Cardiac muscle cell (in vitro differentiated cells and primary cell): ENCODE measurements around the gene LKAAEAR1. TPM values are rescaled to one million over a fixed set of nuclear protein-coding genes. Genes with fewer than 3 reads are reported as not detected.
A peak's percentile ranks its signal among the peaks of the same experiment; 100 is the strongest.

Source experiments
- DNase-seq, 2 donors: peaks; one replicate each; pipeline versions ENCODE4 v3.0.0 to v3.0.0-alpha.2; 2010 to 2017; ENCODE audit warnings: low read depth in 1 of 2, low spot score in 1 of 2
- H3K27ac ChIP-seq: fragments of 200-600 bp; sonication (generic); 2 replicates; pipeline ENCODE4 v1.5.1; 2016
- H3K27me3 ChIP-seq: fragments of 200-600 bp; sonication (generic); 2 replicates; pipeline ENCODE4 v1.6.0; 2016; ENCODE audit warnings: control low read depth
- H3K36me3 ChIP-seq: fragments of 200-600 bp; sonication (generic); 2 replicates; pipeline ENCODE4 v1.5.1; 2016; ENCODE audit warnings: control low read depth
- H3K4me1 ChIP-seq: fragments of 200-600 bp; sonication (generic); 2 replicates; pipeline ENCODE4 v1.8.1; 2017; ENCODE audit warnings: low read depth, mild to moderate bottlenecking, mixed run types
- H3K4me3 ChIP-seq: fragments of 200-600 bp; sonication (generic); 2 replicates; pipeline ENCODE4 v1.5.1; 2016; ENCODE audit warnings: mild to moderate bottlenecking
- H3K9me3 ChIP-seq: fragments of 200-600 bp; sonication (generic); 2 replicates; pipeline ENCODE4 v1.5.1; 2017; ENCODE audit warnings: low read depth, mild to moderate bottlenecking, control low read depth
- polyA plus RNA-seq: library from polyadenylated mRNA; unstranded; fragments of >200 nt; fragmentation: Nextera tagmentation; extraction: Ambion mirVana; gene quantifications from 2 replicates; pipeline ENCODE4 v1.2.1, GENCODE V29; 2016
- total RNA-seq: library from RNA; depleted of rRNA; stranded (reverse); fragments of >200 nt; gene quantifications from 2 replicates; pipeline ENCODE4 v1.2.3, GENCODE V29; 2016
- TF ChIP-seq, protein P1 (sequence below): IDR thresholded peaks from 2 replicates; pipeline ENCODE4 v1.5.1; 2012; ENCODE audit warnings: low read depth, mild to moderate bottlenecking, low read length

LKAAEAR1 gene
- total and polyA plus RNA-seq, 2 experiments from 2014 or later: 0.21 to 2.2 TPM

GRCh38 chr20:64086801-64087200 lies 2.6 kb upstream of the LKAAEAR1 start:
- H3K36me3 ChIP-seq: no peaks in the 10 kb centered on the region
- H3K27ac ChIP-seq: no peak overlapping the region
- peaks cover 55% of the 10 kb centered on the region for H3K27me3 ChIP-seq
- peaks cover 7% of the 10 kb centered on the region for H3K4me1 ChIP-seq
- H3K4me3 ChIP-seq: no peak overlapping the region
- H3K9me3 ChIP-seq: no peaks in the 10 kb centered on the region
- TF ChIP-seq, protein P1, sequence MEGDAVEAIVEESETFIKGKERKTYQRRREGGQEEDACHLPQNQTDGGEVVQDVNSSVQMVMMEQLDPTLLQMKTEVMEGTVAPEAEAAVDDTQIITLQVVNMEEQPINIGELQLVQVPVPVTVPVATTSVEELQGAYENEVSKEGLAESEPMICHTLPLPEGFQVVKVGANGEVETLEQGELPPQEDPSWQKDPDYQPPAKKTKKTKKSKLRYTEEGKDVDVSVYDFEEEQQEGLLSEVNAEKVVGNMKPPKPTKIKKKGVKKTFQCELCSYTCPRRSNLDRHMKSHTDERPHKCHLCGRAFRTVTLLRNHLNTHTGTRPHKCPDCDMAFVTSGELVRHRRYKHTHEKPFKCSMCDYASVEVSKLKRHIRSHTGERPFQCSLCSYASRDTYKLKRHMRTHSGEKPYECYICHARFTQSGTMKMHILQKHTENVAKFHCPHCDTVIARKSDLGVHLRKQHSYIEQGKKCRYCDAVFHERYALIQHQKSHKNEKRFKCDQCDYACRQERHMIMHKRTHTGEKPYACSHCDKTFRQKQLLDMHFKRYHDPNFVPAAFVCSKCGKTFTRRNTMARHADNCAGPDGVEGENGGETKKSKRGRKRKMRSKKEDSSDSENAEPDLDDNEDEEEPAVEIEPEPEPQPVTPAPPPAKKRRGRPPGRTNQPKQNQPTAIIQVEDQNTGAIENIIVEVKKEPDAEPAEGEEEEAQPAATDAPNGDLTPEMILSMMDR: no peak
- no peak for DNase-seq

DNA sequence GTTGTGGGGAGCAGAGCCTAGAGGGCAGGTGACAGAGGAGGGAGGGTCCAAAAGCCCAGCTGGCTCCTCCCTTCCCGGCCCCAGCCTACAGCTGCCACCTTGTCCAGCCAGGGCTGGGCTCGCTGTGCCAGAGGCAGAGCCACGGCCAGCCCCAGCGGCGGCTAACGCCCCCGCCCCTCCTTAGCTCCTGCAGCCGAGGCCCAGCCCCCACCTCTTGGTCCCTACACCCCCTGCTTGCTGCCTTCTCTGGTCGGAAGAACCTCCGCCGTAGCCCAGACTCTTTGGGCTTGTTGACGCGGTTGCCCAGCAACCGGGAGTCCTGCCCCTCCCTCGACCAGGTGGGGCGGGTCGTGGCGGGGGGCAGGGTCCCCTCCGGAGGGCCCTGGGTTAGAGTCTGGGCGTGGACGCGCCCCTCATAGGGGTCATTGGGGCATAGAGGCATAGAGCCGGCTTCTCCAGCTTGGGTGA lies 521 bp upstream of the LKAAEAR1 start:
- H3K4me3 ChIP-seq: no peak overlapping the region
- peaks cover 50% of the 10 kb centered on the region for H3K27me3 ChIP-seq
- DNase-seq: no peak
- TF ChIP-seq, protein P1: no peak
- no peaks in the 10 kb centered on the region for H3K9me3 ChIP-seq
- no peaks in the 10 kb centered on the region for H3K36me3 ChIP-seq
- peaks cover 11% of the 10 kb centered on the region for H3K4me1 ChIP-seq
- H3K27ac ChIP-seq: no peak overlapping the region

DNA sequence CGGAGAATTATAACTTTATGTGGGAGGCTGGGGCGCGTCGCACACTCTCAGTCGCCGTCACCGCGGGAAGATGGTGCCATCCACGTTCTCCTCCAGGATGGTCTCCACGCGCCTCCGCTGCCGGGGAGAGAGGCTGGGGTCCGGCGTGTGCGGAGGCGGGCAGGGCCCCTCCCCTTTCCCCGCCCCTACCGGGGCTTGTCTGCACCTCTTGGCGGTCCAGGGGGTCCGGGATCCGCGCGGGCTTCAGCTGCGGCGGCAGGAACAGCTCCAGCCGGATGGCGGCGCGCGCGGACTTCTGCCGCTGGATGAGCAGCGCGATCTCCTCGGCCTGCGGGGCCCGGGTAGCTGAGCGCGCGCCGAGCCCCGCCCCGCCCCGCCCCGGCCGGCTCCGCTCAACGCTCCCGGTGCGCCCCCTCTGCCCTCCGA lies 807 bp downstream of the LKAAEAR1 start:
- Histone ChIP-seq H3K4me3 (peak overlapping the region; percentile 48), H3K27me3 (peaks cover 40% of the 10 kb centered on the region), H3K36me3 (no peaks in the 10 kb centered on the region), H3K27ac (no peak overlapping the region), H3K9me3 (no peaks in the 10 kb centered on the region), H3K4me1 (peaks cover 17% of the 10 kb centered on the region)
- TF ChIP-seq, protein P1: peak; percentile 59
- peak; percentile 82 to 91 for DNase-seq

DNA sequence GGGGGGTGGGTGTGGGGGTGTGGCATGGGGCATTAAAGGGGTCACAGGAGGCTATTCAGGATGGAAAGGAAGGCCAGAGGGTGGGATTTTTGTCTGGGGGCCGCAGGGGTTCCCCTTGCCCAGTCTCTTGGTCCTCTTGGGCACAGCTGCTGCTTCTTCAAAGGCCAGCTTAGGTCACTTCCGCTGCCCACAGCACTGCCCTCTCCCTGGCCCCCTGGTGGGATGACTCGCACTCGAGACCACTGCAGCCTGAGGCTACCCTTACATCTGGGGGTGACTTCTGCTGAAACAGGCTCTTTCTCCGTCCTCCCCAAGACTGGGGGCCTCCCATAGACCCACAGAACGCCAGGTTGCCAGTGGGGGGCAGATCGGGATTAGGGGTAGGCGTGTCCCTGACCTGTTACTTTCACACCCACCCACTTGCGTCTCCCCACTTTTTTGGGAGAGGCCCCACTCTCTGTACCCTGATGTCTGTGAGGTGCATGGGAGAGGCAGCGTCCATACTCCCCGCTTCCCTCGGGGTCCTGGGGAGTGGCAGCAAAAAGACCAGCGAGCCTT lies 1.3 kb downstream of the LKAAEAR1 start:
- Histone ChIP-seq H3K36me3 (no peaks in the 10 kb centered on the region), H3K4me3 (peak overlapping the region; percentile 48), H3K9me3 (no peaks in the 10 kb centered on the region), H3K4me1 (peaks cover 17% of the 10 kb centered on the region), H3K27ac (no peak overlapping the region), H3K27me3 (peaks cover 35% of the 10 kb centered on the region)
- no peak for DNase-seq
- TF ChIP-seq, protein P1: no peak

DNA sequence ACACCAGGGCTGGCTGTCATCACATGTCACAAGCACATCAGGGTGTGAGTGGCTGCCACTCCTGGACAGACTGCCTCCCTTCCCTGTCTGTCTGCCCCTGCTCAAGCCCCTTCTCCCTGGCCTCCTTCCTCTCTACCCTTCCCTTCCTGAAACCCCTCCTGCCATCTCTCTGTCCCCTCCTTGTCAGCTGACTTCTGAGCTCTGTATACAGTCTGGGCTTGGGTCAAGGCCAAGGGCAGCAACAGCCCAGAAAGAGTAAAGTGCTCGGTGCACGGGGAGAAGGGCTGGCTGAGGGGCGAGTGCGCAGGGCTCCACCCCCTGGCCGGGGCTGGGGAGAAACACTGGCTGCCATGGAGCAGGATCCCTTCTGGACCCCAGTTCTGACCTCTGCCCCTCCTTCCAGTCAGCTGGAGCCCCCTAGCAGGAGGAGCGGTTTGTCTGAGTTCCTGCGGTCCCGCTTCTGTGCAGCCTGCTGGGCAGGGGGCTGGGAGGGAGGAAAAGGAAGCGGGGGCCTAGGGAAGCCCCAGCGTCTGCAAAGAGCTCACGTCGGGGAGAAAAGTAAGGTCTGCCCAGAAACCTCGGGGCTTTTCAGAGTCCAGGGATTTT lies 2.0 kb downstream of the LKAAEAR1 start:
- peak in 1 of 2 donors; percentile 55 for DNase-seq
- no peak overlapping the region for H3K4me3 ChIP-seq
- H3K4me1 ChIP-seq: peaks cover 17% of the 10 kb centered on the region

More for the DNA sequence above, 2.0 kb downstream of the LKAAEAR1 start:
- TF ChIP-seq, protein P1: no peak
- H3K27ac ChIP-seq: no peak overlapping the region
- peaks cover 32% of the 10 kb centered on the region for H3K27me3 ChIP-seq
- H3K9me3 ChIP-seq: no peaks in the 10 kb centered on the region
- no peaks in the 10 kb centered on the region for H3K36me3 ChIP-seq
